Posterior cingulate gyrus (tissue), 11 donors: ENCODE data around the gene LILRA1.
A peak's percentile ranks its signal among the peaks of the same experiment; 100 is the strongest.
"Not testable (repeated sequence)": the region's sequence is repeated elsewhere in the genome, so short reads cannot be mapped to it uniquely, and the experiment has no call there.

Experiments
- DNase-seq, 10 donors: peaks; one replicate each; pipeline versions ENCODE4 v3.0.0 to v3.0.0-alpha.2; 2020 to 2021; ENCODE audit warnings: mixed read lengths in 3 of 10
- intact Hi-C: fragments of 100-400 bp; cut with DNase I; formaldehyde crosslinking; loops from one replicate; pipeline ENCODE4 v1.15.1; 2023

The LILRA1 gene

DNA sequence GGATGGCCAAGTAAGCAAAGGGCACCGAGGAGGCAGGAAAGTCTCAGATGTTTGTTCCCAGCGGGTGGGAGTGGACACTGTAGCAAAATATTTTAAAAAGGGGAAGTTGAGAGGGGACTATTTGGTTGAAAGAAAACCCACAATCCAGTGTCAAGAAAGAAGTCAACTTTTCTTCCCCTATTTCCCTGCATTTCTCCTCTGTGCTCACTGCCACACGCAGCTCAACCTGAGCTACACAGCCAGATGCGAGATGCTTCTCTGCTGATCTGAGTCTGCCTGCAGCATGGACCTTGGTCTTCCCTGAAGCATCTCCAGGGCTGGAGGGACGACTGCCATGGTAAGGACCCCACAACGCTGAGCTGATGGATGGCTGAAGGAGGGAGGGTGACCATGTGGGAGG, at the start of gene LILRA1:
LILRA1 (plus strand) TSS at position 188 of the 400 bp plus-strand sequence. CDS start 613 bp downstream, outside the sequence.
- intact Hi-C loops, DNase-seq: not testable (repeated sequence)

DNA sequence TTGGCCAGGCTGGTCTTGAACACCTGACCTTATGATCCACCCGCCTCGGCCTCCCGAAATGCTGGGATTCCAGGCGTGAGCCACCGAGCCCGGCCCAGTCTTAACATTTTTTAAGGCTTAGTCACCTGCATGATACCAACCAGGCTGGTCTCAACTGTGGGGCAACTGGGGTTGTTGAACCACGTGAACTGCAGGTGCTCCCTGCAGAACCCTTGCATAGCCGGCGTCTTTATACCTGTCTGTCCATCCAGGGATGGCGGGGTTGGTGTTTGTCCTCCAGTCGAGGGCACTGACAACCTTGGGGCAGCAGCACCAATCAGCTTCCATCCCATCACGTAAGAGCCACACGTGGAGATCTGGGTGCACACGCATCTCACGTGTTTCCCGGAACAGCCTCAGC, 44.6 kb upstream of the LILRA1 start:
- DNase-seq: no peak
- intact Hi-C loops: no loop called here

GRCh38 chr19:54549224-54549623, 44.2 kb upstream of the LILRA1 start:
- no peak for DNase-seq
- intact Hi-C loops: no loop called here

DNA sequence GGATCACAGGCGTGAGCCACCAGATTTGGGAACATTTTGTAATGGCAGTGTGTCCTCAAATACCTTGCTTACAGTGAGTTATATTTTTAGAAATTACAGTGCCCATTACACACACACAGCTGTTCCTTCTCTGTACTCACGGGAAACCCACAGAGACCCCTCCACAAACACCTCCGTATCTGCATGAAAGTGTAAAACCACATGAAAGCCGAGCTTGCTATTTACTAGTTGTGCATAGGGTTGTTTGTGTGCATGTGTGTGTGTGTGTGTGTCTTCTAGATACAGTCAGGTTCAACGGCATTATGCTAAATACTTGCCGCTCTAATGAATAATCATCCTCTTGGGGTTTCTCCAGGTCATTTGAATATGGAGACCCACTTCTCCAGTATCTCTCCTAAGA, 42.1 kb upstream of the LILRA1 start:
- intact Hi-C loops: no loop called here
- DNase-seq: no peak

GRCh38 chr19:54551950-54552912, 41.2 kb upstream of the LILRA1 start:
- DNase-seq: peak in 4 of 10 donors; percentile 6 to 86 (median 26)
- intact Hi-C loops: no loop called here

DNA sequence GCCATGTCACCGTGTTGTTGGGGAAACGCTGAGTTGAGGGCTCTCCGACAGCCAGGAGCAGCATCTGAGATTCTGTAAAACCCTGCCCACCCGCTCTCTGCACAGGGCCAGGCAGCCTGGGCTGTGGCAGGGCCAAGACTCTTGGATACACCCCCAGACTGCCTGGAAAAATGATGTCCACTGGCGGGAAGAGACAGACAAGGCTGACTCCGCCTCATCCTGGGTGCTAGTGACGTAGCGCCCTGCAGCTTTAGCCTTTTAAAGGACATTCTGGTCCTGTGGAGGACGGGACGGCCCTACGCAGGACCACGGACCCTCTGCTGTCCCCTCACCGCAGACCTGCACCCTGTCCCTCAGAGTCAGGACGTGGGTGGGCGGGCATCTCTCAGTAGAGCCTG, 40.5 kb upstream of the LILRA1 start:
- intact Hi-C loops: no loop called here
- DNase-seq: no peak

DNA sequence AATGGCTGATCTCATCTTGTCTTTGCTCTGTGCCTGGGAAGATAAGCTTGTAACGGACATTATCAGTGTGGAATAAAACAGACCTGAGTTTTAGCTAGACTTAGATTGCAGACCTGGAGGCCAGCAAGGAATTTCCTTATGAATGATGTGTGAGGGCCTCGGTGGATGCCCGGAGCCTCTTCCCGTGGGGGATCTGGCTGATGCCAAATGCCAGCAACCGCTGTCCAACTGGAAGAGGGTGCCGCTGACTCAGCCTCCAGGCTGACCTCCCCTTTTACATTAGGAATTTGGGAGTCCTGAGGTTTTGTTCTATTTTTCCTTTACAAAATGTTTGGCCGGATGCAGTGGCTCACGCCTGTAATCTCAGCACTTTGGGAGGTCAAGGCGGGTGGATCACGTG, 39.4 kb upstream of the LILRA1 start:
- no peak for DNase-seq
- intact Hi-C loops: no loop called here

GRCh38 chr19:54554896-54555295, 38.5 kb upstream of the LILRA1 start:
- intact Hi-C loops: no loop called here
- DNase-seq: no peak

GRCh38 chr19:54556194-54556593, 37.2 kb upstream of the LILRA1 start:
- no peak for DNase-seq
- intact Hi-C loops: no loop called here

GRCh38 chr19:54558339-54558738, 35.1 kb upstream of the LILRA1 start:
- intact Hi-C loops: no loop called here

DNA sequence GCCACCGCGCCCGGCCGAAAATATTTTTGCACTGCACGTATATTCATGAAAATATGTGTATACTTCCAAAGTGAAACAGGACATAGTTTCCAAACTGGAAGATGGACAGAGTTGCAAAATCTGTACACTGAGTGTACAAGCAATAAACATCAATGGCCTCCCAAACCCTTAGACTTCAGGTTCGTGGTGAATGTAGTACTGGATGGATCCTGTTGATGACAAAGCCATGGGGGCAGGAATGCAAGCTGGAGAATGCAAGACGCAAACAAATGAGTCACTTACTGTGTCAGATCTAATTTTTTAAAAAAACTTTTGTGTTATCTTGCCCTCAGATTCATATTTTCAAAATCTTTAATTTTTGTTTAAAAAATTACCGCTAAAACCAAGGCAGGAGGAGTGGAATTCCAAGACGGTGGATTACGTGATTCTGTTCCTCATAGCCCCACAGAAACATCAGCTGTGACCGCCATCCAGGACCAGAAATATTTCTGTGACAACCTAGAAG, 32.5 kb upstream of the LILRA1 start:
- DNase-seq: no peak
- intact Hi-C loops: no loop called here

More at GRCh38 chr19:54558339-54558738, 35.1 kb upstream of the LILRA1 start:
- DNase-seq: no peak

GRCh38 chr19:54561840-54562239, 31.6 kb upstream of the LILRA1 start:
- no peak for DNase-seq
- intact Hi-C loops: no loop called here

DNA sequence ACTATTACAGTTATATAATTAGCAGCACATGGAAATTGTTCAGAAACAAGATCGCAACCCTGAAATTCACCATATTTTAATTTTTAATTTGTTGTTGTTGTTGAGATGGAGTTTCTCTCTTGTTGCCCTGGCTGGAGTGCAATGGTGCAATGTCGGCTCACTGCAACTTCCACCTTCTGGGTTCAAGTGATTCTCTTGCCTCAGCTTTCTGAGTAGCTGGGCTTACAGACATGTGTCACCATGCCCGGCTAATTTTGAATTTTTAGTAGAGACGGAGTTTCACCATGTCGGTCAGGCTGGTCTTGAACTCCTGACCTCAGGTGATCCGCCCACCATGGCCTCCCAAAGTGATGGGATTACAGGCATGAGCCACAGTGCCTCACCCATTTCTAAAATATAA, 30.2 kb upstream of the LILRA1 start:
- DNase-seq, intact Hi-C loops: not testable (repeated sequence)

DNA sequence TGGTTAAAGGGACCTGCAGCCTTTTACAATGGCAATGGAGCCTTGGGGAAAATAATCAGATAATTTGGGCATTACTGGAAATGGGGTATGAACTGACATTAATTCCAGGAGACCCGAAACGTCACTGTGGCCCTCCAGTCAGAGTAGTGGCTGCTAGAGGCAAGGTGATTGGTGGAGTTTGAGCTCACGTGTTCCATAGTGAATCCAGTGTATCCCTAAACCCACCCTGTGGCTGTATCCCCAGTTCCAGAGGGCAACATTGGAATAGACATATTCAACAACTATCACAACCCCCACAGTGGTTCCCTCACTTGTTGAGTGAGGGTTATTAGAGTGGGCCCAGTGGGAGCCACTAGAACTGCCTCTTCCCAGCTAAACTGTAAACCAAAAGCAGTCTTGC, 23.1 kb upstream of the LILRA1 start:
- no peak for DNase-seq
- intact Hi-C loops: no loop called here

GRCh38 chr19:54571715-54572615, 21.5 kb upstream of the LILRA1 start:
- DNase-seq: peak in 1 of 10 donors; percentile 39

GRCh38 chr19:54572696-54573311, 20.6 kb upstream of the LILRA1 start:
- DNase-seq: peak in 1 of 10 donors; percentile 48
- intact Hi-C loops: no loop called here

More at GRCh38 chr19:54571715-54572615, 21.5 kb upstream of the LILRA1 start:
- intact Hi-C loops: not testable (repeated sequence)

- DNase-seq: peak in 1 of 10 donors; percentile 79
- intact Hi-C loops: no loop called here
Observed at GRCh38 chr19:54573330-54573872, 20.0 kb upstream of the LILRA1 start, which contains the start of gene LILRA2. Gene LILRA2 (plus strand): TSS chr19:54573790. CDS start chr19:54573879, 89 bp downstream.

DNA sequence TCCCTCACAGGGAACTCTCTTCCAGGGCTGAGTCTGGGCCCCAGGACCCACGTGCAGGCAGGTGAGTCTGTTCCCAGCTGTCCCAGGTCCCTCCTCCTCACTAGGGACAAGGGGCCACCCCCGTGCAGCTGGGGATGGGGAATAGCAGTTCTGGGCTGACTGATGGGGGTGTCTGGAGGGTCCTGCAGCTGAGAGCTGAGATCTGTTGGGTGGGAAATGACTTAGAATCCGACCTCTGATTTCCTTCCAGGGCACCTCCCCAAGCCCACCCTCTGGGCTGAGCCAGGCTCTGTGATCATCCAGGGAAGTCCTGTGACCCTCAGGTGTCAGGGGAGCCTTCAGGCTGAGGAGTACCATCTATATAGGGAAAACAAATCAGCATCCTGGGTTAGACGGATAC, 19.4 kb upstream of the LILRA1 start:
- intact Hi-C loops: no loop called here
- DNase-seq: peak in 1 of 10 donors; percentile 25

DNA sequence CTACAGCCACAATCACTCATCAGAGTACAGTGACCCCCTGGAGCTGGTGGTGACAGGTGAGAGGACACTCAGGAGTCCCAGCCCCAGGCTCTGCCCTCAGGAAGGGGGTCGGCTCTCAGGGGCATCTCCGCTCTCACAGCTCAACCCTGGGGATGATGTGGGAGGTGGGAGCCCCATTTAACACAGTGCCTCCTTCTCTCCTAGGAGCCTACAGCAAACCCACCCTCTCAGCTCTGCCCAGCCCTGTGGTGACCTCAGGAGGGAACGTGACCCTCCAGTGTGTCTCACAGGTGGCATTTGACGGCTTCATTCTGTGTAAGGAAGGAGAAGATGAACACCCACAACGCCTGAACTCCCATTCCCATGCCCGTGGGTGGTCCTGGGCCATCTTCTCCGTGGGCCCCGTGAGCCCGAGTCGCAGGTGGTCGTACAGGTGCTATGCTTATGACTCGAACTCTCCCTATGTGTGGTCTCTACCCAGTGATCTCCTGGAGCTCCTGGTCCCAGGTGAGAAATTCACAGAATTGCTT, 18.8 kb upstream of the LILRA1 start:
- intact Hi-C loops: no loop called here
- DNase-seq: peak in 1 of 10 donors; percentile 26

DNA sequence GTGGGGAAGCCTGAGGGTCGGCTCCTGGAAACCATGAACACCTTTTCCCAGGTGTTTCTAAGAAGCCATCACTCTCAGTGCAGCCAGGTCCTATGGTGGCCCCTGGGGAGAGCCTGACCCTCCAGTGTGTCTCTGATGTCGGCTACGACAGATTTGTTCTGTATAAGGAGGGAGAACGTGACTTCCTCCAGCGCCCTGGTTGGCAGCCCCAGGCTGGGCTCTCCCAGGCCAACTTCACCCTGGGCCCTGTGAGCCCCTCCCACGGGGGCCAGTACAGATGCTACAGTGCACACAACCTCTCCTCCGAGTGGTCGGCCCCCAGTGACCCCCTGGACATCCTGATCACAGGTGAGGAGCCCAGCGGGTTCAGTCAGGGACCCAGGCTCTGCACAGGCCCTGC, 18.2 kb upstream of the LILRA1 start:
- intact Hi-C loops, DNase-seq: not testable (repeated sequence)
